Measurements from ENCODE around the gene TRAPPC8. TPM values are rescaled to one million over a fixed set of nuclear protein-coding genes. Genes with fewer than 3 reads are reported as not detected.

The TRAPPC8 gene
- total and polyA plus RNA-seq, 2 experiments from 2014 or later, result 27.2 to 66.2 TPM

DNA sequence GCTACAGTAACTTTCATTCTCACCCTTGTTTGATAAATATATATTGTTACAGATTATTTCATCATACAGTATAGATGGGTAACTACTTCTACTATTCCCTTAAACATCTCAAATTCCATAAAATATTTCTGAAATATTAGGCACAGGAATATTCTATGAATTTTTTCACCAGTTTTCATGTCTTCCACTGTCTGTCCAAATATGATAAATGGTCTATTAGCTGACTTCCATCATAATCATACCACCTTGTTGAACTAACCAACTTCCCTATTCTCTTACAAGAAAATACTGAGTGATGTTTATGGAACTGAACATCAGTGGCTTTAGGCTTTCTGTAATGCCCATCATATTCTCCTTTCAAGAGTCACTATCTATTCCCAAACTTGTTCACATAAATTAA, 82.4 kb downstream of the TRAPPC8 start:
- Mint-ChIP-seq H3K27me3 (ENCODE audit: insufficient read depth, low read depth, poor library complexity) (no peaks in the 10 kb centered on the region), H3K36me3 (ENCODE audit: low read depth) (peaks cover 18% of the 10 kb centered on the region; the same call in 2 of the 3 replicates), H3K4me3 (no peak overlapping the region), H3K9me3 (no peaks in the 10 kb centered on the region), H3K4me1 (no peaks in the 10 kb centered on the region; the same call in 2 of the 3 replicates), H3K27ac (no peak overlapping the region)
- no peaks in the 10 kb centered on the region for H3K79me2 ChIP-seq (replicated peaks; ENCODE audit: insufficient read depth)
- H2AFZ ChIP-seq, result no peak overlapping the region
- H3K4me3 ChIP-seq, result no peak overlapping the region
- TF ChIP-seq POLR2AphosphoS5 (IDR thresholded peaks at IDR 0.05; ENCODE audit: low read depth) (no peak), JUNB (IDR thresholded peaks at IDR 0.05; ENCODE audit: unreplicated experiment) (no peak), EZH2 (IDR thresholded peaks at IDR 0.05; ENCODE audit: low read depth, unreplicated experiment) (no peak)
- TF ChIP-seq, protein P1, sequence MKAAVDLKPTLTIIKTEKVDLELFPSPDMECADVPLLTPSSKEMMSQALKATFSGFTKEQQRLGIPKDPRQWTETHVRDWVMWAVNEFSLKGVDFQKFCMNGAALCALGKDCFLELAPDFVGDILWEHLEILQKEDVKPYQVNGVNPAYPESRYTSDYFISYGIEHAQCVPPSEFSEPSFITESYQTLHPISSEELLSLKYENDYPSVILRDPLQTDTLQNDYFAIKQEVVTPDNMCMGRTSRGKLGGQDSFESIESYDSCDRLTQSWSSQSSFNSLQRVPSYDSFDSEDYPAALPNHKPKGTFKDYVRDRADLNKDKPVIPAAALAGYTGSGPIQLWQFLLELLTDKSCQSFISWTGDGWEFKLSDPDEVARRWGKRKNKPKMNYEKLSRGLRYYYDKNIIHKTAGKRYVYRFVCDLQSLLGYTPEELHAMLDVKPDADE (IDR thresholded peaks at IDR 0.05), result no peak
- TF ChIP-seq, protein P2, sequence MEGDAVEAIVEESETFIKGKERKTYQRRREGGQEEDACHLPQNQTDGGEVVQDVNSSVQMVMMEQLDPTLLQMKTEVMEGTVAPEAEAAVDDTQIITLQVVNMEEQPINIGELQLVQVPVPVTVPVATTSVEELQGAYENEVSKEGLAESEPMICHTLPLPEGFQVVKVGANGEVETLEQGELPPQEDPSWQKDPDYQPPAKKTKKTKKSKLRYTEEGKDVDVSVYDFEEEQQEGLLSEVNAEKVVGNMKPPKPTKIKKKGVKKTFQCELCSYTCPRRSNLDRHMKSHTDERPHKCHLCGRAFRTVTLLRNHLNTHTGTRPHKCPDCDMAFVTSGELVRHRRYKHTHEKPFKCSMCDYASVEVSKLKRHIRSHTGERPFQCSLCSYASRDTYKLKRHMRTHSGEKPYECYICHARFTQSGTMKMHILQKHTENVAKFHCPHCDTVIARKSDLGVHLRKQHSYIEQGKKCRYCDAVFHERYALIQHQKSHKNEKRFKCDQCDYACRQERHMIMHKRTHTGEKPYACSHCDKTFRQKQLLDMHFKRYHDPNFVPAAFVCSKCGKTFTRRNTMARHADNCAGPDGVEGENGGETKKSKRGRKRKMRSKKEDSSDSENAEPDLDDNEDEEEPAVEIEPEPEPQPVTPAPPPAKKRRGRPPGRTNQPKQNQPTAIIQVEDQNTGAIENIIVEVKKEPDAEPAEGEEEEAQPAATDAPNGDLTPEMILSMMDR (conservative IDR thresholded peaks at IDR 0.05; ENCODE audit: low read depth in 2 of 2), result no peak
- TF ChIP-seq, protein P3, sequence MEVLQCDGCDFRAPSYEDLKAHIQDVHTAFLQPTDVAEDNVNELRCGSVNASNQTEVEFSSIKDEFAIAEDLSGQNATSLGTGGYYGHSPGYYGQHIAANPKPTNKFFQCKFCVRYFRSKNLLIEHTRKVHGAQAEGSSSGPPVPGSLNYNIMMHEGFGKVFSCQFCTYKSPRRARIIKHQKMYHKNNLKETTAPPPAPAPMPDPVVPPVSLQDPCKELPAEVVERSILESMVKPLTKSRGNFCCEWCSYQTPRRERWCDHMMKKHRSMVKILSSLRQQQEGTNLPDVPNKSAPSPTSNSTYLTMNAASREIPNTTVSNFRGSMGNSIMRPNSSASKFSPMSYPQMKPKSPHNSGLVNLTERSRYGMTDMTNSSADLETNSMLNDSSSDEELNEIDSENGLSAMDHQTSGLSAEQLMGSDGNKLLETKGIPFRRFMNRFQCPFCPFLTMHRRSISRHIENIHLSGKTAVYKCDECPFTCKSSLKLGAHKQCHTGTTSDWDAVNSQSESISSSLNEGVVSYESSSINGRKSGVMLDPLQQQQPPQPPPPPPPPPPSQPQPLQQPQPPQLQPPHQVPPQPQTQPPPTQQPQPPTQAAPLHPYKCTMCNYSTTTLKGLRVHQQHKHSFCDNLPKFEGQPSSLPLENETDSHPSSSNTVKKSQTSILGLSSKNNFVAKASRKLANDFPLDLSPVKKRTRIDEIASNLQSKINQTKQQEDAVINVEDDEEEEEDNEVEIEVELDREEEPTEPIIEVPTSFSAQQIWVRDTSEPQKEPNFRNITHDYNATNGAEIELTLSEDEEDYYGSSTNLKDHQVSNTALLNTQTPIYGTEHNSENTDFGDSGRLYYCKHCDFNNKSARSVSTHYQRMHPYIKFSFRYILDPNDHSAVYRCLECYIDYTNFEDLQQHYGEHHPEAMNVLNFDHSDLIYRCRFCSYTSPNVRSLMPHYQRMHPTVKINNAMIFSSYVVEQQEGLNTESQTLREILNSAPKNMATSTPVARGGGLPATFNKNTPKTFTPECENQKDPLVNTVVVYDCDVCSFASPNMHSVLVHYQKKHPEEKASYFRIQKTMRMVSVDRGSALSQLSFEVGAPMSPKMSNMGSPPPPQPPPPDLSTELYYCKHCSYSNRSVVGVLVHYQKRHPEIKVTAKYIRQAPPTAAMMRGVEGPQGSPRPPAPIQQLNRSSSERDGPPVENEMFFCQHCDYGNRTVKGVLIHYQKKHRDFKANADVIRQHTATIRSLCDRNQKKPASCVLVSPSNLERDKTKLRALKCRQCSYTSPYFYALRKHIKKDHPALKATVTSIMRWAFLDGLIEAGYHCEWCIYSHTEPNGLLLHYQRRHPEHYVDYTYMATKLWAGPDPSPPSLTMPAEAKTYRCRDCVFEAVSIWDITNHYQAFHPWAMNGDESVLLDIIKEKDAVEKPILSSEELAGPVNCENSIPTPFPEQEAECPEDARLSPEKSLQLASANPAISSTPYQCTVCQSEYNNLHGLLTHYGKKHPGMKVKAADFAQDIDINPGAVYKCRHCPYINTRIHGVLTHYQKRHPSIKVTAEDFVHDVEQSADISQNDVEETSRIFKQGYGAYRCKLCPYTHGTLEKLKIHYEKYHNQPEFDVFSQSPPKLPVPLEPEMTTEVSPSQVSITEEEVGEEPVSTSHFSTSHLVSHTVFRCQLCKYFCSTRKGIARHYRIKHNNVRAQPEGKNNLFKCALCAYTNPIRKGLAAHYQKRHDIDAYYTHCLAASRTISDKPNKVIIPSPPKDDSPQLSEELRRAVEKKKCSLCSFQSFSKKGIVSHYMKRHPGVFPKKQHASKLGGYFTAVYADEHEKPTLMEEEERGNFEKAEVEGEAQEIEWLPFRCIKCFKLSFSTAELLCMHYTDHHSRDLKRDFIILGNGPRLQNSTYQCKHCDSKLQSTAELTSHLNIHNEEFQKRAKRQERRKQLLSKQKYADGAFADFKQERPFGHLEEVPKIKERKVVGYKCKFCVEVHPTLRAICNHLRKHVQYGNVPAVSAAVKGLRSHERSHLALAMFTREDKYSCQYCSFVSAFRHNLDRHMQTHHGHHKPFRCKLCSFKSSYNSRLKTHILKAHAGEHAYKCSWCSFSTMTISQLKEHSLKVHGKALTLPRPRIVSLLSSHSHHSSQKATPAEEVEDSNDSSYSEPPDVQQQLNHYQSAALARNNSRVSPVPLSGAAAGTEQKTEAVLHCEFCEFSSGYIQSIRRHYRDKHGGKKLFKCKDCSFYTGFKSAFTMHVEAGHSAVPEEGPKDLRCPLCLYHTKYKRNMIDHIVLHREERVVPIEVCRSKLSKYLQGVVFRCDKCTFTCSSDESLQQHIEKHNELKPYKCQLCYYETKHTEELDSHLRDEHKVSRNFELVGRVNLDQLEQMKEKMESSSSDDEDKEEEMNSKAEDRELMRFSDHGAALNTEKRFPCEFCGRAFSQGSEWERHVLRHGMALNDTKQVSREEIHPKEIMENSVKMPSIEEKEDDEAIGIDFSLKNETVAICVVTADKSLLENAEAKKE (CRISPR knock-in tag; IDR thresholded peaks at IDR 0.05), result no peak
- H3K27ac ChIP-seq (ENCODE audit: low read depth), result no peak overlapping the region
- no peaks in the 10 kb centered on the region for H3K9me2 ChIP-seq (ENCODE audit: insufficient read depth)
- H3K4me1 ChIP-seq (ENCODE audit: insufficient read depth), result no peaks in the 10 kb centered on the region
- H3K4me2 ChIP-seq, result no peak overlapping the region
- H4K20me1 ChIP-seq (replicated peaks; ENCODE audit: insufficient read depth), result no peaks in the 10 kb centered on the region
- H3K27me3 ChIP-seq (ENCODE audit: insufficient read depth), result no peaks in the 10 kb centered on the region
- H3K36me3 ChIP-seq (ENCODE audit: insufficient read depth), result peaks cover 9% of the 10 kb centered on the region; the same call in 1 of the 2 replicates
- no peak for ATAC-seq
- H3F3A ChIP-seq (replicated peaks; ENCODE audit: low read depth), result no peaks in the 10 kb centered on the region
- no peak for DNase-seq (ENCODE audit: low spot score)
